ENCODE data around the gene MRPL52. TPM values are rescaled to one million over a fixed set of nuclear protein-coding genes. Genes with fewer than 3 reads are reported as not detected.
A peak's percentile ranks its signal among the peaks of the same experiment; 100 is the strongest.

Gene MRPL52
- total and polyA plus RNA-seq, 8 donors = 25.2 to 194 (median 134) TPM; not detected in 1

DNA sequence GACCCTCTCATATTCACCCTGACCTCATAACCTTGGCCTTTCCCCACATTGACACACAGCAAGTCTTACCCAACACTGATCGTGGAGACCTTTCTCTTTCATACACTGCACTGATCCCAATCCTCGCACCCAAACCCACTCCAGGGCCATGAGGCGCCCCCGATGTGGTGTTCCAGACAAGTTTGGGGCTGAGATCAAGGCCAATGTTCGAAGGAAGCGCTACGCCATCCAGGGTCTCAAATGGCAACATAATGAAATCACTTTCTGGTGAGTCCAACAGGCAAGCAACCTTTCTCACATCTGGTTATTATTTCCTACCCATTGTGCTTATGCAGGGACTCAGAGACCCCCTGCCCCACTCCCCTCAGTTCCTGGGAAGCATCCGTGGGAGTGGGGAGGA is 12.1 kb downstream of the MRPL52 start:
- WGBS, 5 donors = 87 to 96% (median 94%) methylated on average over 8 of the region's 8 CpGs
- no peak for DNase-seq
- H3K9me3 ChIP-seq = no peaks in the 10 kb centered on the region
- peak overlapping the region in 3 of 5 donors; percentile 30 to 96 (median 90) for H3K27ac ChIP-seq
- TF ChIP-seq EP300 (IDR thresholded peaks at IDR 0.05) (no peak), POLR2A (IDR thresholded peaks at IDR 0.05) (no peak)
- TF ChIP-seq, protein P1, sequence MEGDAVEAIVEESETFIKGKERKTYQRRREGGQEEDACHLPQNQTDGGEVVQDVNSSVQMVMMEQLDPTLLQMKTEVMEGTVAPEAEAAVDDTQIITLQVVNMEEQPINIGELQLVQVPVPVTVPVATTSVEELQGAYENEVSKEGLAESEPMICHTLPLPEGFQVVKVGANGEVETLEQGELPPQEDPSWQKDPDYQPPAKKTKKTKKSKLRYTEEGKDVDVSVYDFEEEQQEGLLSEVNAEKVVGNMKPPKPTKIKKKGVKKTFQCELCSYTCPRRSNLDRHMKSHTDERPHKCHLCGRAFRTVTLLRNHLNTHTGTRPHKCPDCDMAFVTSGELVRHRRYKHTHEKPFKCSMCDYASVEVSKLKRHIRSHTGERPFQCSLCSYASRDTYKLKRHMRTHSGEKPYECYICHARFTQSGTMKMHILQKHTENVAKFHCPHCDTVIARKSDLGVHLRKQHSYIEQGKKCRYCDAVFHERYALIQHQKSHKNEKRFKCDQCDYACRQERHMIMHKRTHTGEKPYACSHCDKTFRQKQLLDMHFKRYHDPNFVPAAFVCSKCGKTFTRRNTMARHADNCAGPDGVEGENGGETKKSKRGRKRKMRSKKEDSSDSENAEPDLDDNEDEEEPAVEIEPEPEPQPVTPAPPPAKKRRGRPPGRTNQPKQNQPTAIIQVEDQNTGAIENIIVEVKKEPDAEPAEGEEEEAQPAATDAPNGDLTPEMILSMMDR (IDR thresholded peaks at IDR 0.05) = no peak
- intact Hi-C loops (cut with DNase I; ENCODE audit: low total_unique reads) = loop anchor here (10.0 kb wide), 1 partner anchor 287 kb away; no protein-coding TSS in a partner anchor
- H3K36me3 ChIP-seq = peaks cover 58 to 62% (median 60%) of the 10 kb centered on the region in 4 donors
- H3K27me3 ChIP-seq = no peaks in the 10 kb centered on the region
- H3K4me1 ChIP-seq = peaks cover 25 to 78% (median 54%) of the 10 kb centered on the region in 4 donors
- H3K4me3 ChIP-seq = no peak overlapping the region

DNA sequence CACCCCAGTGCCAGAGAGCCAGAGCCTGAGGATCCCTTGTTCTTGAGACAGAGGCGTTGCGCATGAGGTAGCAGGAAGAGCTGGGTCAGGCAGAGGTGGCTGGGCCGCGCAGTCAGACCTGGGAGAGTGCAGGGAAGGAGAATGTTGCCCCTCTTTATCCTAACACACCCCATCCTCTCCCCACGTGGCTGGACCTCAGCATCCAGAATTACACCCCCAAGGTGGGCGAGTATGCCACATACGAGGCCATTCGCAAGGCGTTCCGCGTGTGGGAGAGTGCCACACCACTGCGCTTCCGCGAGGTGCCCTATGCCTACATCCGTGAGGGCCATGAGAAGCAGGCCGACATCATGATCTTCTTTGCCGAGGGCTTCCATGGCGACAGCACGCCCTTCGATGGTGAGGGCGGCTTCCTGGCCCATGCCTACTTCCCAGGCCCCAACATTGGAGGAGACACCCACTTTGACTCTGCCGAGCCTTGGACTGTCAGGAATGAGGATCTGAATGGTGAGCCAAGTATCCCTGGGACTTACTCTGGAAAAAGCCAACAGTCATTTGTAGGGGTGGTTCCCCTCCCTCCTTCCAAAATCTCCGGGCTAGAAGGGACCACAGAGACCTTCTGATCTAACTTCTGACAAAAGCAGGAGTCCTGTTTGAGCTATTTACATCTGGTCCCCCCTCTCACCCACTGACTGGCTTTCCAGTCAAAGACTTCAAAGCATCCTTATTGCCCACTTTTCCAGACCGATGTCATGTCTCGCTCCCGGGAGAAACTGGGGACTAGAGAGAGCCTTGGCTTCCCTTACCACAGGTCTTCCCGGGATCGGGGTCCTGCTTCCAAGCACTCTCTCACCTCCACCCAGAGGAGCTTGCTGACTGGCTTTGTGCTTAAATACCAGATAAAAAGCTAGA is 12.8 kb downstream of the MRPL52 start:
- intact Hi-C loops (cut with DNase I; ENCODE audit: low total_unique reads) = loop anchor here (10.0 kb wide), 1 partner anchor 288 kb away; no protein-coding TSS in a partner anchor
- H3K4me3 ChIP-seq = no peak overlapping the region
- no peaks in the 10 kb centered on the region for H3K27me3 ChIP-seq
- DNase-seq = no peak
- peak overlapping the region in 3 of 5 donors; percentile 30 to 96 (median 90) for H3K27ac ChIP-seq
- TF ChIP-seq POLR2A (IDR thresholded peaks at IDR 0.05) (no peak), EP300 (IDR thresholded peaks at IDR 0.05) (no peak), POLR2AphosphoS5 (IDR thresholded peaks at IDR 0.05) (no peak)
- TF ChIP-seq, protein P1 (IDR thresholded peaks at IDR 0.05) = no peak
- peaks cover 32 to 85% (median 60%) of the 10 kb centered on the region in 4 donors for H3K4me1 ChIP-seq
- H3K9me3 ChIP-seq = no peaks in the 10 kb centered on the region
- peaks cover 61 to 66% (median 64%) of the 10 kb centered on the region in 4 donors for H3K36me3 ChIP-seq
- WGBS, 5 donors = 87 to 92% (median 90%) methylated on average over 27 to 28 of the region's 28 CpGs

DNA sequence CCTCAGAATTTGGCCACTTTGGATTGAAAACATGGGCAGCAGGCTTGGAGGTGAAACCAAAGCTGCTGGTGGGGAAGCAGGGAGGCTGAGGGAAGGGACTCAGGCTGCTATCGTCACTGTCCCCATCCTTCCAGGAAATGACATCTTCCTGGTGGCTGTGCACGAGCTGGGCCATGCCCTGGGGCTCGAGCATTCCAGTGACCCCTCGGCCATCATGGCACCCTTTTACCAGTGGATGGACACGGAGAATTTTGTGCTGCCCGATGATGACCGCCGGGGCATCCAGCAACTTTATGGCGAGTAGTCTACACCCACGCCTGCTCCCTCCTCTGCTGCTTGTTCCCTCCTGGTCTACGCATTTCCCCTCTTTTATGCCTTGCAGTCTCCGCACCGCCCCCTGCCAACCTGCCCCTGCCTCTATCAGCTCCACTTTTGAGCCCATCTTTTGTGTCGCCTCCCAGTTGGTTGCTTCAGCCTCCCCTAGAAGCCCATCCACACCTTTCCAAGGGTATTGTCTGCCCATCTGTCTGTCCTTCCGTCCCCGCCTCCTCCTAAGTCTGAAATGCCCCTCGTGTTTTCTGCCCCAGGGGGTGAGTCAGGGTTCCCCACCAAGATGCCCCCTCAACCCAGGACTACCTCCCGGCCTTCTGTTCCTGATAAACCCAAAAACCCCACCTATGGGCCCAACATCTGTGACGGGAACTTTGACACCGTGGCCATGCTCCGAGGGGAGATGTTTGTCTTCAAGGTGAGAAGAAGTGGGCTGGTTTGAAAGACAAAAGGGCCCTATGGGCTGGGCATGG is 13.6 kb downstream of the MRPL52 start:
- peaks cover 61 to 66% (median 64%) of the 10 kb centered on the region in 4 donors for H3K36me3 ChIP-seq
- intact Hi-C loops (cut with DNase I; ENCODE audit: low total_unique reads) = loop anchor here (10.0 kb wide), 1 partner anchor 289 kb away; no protein-coding TSS in a partner anchor
- TF ChIP-seq POLR2A (IDR thresholded peaks at IDR 0.05) (no peak), EP300 (IDR thresholded peaks at IDR 0.05) (no peak), POLR2AphosphoS5 (IDR thresholded peaks at IDR 0.05) (no peak)
- TF ChIP-seq, protein P1 (IDR thresholded peaks at IDR 0.05) = no peak
- peak overlapping the region in 3 of 5 donors; percentile 30 to 96 (median 90) for H3K27ac ChIP-seq
- H3K9me3 ChIP-seq = no peaks in the 10 kb centered on the region
- DNase-seq = no peak
- no peak overlapping the region for H3K4me3 ChIP-seq
- H3K27me3 ChIP-seq = no peaks in the 10 kb centered on the region
- peaks cover 40 to 85% (median 60%) of the 10 kb centered on the region in 4 donors for H3K4me1 ChIP-seq
- 81 to 91% (median 87%) methylated on average over 21 of the region's 21 CpGs for WGBS, 5 donors

Measured in stomach (tissue), 9 donors.